Aorta (tissue), 5 donors: Measurements from ENCODE around the gene TCEAL9. TPM values are rescaled to one million over a fixed set of nuclear protein-coding genes. Genes with fewer than 3 reads are reported as not detected.

ENCODE experiments used
- ATAC-seq: fragments of 200-7000 bp; cut with Tn5 transposase; one replicate; pipeline ENCODE4 v1.9.1; 2022; ENCODE audit warnings: moderate library complexity; ENCODE audit not compliant: low FRiP score
- DNase-seq, 2 donors: peaks; one replicate each; pipeline ENCODE4 v3.0.0-alpha.2; 2020
- H3K27ac ChIP-seq, 2 donors: one replicate each; pipeline ENCODE4 v1.5.1; 2013; ENCODE audit warnings: low read length in 2 of 2, mild to moderate bottlenecking in 2 of 2, moderate library complexity in 2 of 2, control low read depth in 1 of 2, inconsistent platforms in 1 of 2, low read depth in 1 of 2
- H3K27me3 ChIP-seq, 2 donors: one replicate each; pipeline ENCODE4 v1.6.1; 2013; ENCODE audit warnings: control low read depth in 1 of 2, low read length in 1 of 2, mild to moderate bottlenecking in 1 of 2, moderate library complexity in 1 of 2; ENCODE audit not compliant: insufficient read depth in 2 of 2, control insufficient read depth in 1 of 2
- H3K36me3 ChIP-seq, 2 donors: one replicate each; pipeline ENCODE4 v1.6.1; 2013; ENCODE audit warnings: control low read depth in 1 of 2, low read length in 1 of 2, mild to moderate bottlenecking in 1 of 2; ENCODE audit not compliant: insufficient read depth in 2 of 2, control insufficient read depth in 1 of 2
- H3K4me1 ChIP-seq, 2 donors: one replicate each; pipeline ENCODE4 v1.6.1; 2013; ENCODE audit warnings: low read length in 2 of 2, control low read depth in 1 of 2, mild to moderate bottlenecking in 1 of 2, moderate library complexity in 1 of 2; ENCODE audit not compliant: insufficient read depth in 2 of 2, control insufficient read depth in 1 of 2
- H3K4me3 ChIP-seq, 2 donors: one replicate each; pipeline ENCODE4 v1.5.1; 2013; ENCODE audit warnings: low read length in 2 of 2, control low read depth in 1 of 2, mild to moderate bottlenecking in 1 of 2
- H3K9me3 ChIP-seq: one replicate; pipeline ENCODE4 v1.6.1; 2013; ENCODE audit warnings: mild to moderate bottlenecking, low read length; ENCODE audit not compliant: control insufficient read depth
- WGBS, 2 donors: extraction: QIAGEN DNeasy Blood & Tissue Kit; methylation state at CpG; one replicate each; pipeline ENCODE4 v1.1.7; 2013; 5-methylcytosine and 5-hydroxymethylcytosine counted together
- intact Hi-C, 2 donors: fragments of 100-400 bp; cut with DNase I; formaldehyde crosslinking; loops; one replicate each; pipeline versions ENCODE4 v1.14.2 to v1.15.0; 2022
- long read RNA-seq, 2 donors: library from polyadenylated mRNA; unstranded; transcript quantifications; one replicate each; pipeline ENCODE4 v2.0.0, GENCODE V29; 2020 to 2021
- polyA plus RNA-seq, 2 donors: library from polyadenylated mRNA; stranded (reverse); fragments of 200-250 nt; gene quantifications; one replicate each; pipeline ENCODE4 v1.2.3, GENCODE V29; 2013
- total RNA-seq, 2 donors: library from RNA; stranded (reverse); fragmentation: NEBNext Ultra II Directional; extraction: Animal tissue kit (Norgen Biotek cat#: 25700); gene quantifications; one replicate each; pipeline ENCODE4 v1.2.1, GENCODE V29; 2021
- donor health status: healthy with polysubstance abuse.
- donor health status: Bipolar disorder and iron deficiency.
- donor health status: DM: no; HTN: no; CAD: no.
- donor health status: DM: no; HTN: no; CAD: no.
- donor health status: DM: yes; HTN: yes; CAD: no.

The TCEAL9 gene, protein sequence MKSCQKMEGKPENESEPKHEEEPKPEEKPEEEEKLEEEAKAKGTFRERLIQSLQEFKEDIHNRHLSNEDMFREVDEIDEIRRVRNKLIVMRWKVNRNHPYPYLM
- total RNA-seq = 10 to 100 TPM; 53.2 to 55.3 TPM
- polyA plus RNA-seq = 100 to 1,000 TPM; 178 to 199 TPM
- long read RNA-seq, donor 1, transcript TCEAL9-203 (1 exons, 1,938 nt) = minor isoform, 5 of 36 reads
- long read RNA-seq, donor 1, transcript TCEAL9-201 (2 exons, 699 nt) = minor isoform, 11 of 36 reads
- long read RNA-seq, donor 1, transcript TCEAL9-202 (3 exons, 1,033 nt) = major isoform, 19 of 36 reads
- long read RNA-seq, donor 1, partial matches to known transcripts = 0 of 36 reads
- long read RNA-seq, donor 1, other reads (novel, unspliced or antisense) = 1 of 36 reads
- long read RNA-seq, donor 2, transcript TCEAL9-202 (3 exons, 1,033 nt) = major isoform, 28 of 35 reads
- long read RNA-seq, donor 2, partial matches to known transcripts = 0 of 35 reads
- long read RNA-seq, donor 2, other reads (novel, unspliced or antisense) = 2 of 35 reads

DNA sequence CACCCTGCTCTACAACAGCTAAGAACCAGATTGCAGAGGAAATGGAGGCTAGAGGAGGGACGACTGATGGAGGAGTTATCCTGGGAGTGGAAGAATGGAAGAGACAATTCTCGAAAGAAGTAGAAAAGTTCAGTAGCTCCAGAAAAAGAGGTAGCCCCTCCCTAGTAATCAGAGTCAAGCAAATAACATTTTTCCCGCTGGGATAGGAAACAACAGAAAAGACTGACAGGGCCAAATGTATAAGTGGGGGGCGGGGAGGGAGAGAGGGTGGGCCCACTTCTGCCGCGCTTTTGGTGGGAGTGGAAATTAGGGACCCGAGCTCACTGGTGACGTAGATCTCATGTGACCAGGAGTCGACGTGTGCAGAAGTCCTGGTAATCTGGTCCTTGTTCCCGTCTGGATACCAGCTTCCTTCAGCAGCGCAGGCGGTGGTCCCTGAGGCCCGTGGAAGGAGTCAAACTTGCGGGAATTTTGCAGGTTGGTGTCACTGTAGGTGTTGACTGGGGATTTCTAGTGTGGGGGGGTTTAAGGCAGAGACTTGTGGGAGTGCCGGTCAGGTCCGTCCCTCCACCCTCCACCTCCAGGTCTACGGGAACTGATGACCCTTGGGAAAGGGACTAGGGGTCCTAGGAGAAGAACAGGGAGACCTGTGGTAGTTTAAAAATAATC lies at the start of gene TCEAL9:
Gene TCEAL9 (plus strand): TSS at position 377 of the 669 bp plus-strand sequence. CDS start 1,179 bp downstream, outside the sequence.
- no peaks in the 10 kb centered on the region for H3K36me3 ChIP-seq
- H3K27me3 ChIP-seq = no peaks in the 10 kb centered on the region
- ATAC-seq (peak; percentile 95), DNase-seq (peak; percentile 77 to 82)
- H3K4me1 ChIP-seq = no peaks in the 10 kb centered on the region
- no peaks in the 10 kb centered on the region for H3K9me3 ChIP-seq
- H3K4me3 ChIP-seq = peak within 1 kb of the TSS; percentile 23 to 91
- H3K27ac ChIP-seq = peak within 1 kb of the TSS; percentile 36 to 92
- intact Hi-C loops = no loop called here
- WGBS, 2 donors = 0 to 25% methylated on average over 18 of the region's 18 CpGs

DNA sequence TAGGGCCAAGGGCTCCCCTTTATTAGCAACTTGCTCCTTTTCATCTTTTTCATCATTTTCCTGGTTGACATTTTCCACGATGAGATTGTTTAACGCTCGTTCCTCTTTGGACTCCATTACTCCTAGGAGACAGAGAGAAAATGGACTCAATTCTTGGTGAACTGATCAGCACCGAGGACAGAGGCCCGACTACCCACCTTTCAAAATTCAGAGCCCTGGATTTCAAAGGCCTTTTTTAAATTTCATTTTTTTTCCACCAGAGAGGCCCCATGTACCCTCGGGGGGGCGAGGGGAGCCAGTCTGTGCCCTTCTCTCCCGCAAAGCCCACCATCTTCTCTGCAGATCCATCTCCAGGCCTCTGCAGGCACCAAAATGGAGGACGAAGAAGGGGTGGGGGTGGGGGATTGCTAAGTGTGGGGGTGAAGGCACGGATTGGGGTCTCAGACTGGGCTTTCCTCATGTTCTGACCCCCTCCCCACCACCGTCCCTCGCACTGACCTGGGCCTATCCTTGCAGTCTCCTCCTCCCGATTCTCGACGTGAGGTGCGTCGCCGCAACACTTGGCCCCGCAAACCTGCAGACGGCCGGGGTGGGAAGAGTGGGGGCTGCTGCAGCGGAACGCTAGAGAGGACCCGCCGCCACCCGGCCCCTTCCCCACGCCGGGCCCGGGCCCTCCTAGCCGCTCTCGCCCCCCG lies 46.3 kb upstream of the TCEAL9 start:
- intact Hi-C loops = no loop called here
- WGBS, 2 donors = 22 to 50% methylated on average over 26 to 32 of the region's 32 CpGs

DNA sequence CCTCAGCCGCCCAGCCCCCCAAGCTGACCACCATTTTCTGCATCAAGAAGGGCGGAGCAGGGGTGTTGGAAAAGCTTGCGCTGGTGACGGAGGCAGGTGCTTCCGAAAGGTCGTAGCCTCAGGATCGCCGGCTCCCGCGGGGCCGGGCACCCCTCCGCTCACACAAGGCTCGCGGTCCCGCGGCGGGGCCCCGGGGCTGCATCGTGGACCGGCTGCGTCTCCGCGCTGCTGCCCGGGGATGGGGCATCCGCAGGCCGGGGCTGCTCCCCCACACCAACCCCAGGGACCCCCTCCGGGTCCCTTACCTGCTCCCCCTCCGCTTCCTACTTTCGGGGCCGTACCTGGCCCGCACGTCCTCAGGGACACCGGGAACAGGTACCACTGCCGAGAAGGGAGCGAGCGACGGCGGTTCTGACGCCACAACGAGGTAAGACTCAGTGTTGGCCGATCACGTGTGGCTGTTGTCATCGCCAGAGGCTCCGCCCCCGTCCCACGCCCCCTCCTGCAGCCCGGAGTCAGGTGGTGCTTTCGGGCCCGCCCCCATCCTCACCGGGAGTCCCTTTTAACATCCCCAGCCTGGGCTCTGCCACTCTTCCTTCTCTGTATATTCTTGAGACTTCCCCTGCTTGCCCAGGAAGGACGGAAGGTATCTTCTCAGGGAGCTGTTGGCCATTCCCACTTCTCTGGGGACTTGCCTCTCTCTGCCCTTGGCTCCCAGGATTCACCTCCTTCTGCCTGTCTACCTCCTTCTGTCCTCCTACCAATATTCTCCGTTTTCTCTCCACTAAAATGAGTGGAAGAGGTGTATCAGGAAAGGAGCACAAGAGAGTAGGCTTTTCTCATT lies 45.5 kb upstream of the TCEAL9 start, which contains the start of gene BEX2:
Gene BEX2 (minus strand): TSS at position 436 of the 844 bp plus-strand sequence. CDS start 1,014 bp downstream, outside the sequence.
- no peaks in the 10 kb centered on the region for H3K27me3 ChIP-seq
- ATAC-seq = peak; percentile 48
- H3K9me3 ChIP-seq = no peaks in the 10 kb centered on the region
- DNase-seq = peak; percentile 67 to 81
- intact Hi-C loops = no loop called here
- 2 to 31% methylated on average over 47 to 52 of the region's 52 CpGs for WGBS, 2 donors
- H3K27ac ChIP-seq = no peak within 1 kb of the TSS
- H3K36me3 ChIP-seq = no peaks in the 10 kb centered on the region
- no peaks in the 10 kb centered on the region for H3K4me1 ChIP-seq
- peak within 1 kb of the TSS in 1 of 2 donors; percentile 15 for H3K4me3 ChIP-seq

More for the DNA sequence above, 46.3 kb upstream of the TCEAL9 start:
- Histone ChIP-seq H3K36me3 (no peaks in the 10 kb centered on the region), H3K4me1 (no peaks in the 10 kb centered on the region), H3K27me3 (no peaks in the 10 kb centered on the region), H3K9me3 (no peaks in the 10 kb centered on the region), H3K27ac (no peak overlapping the region), H3K4me3 (peak overlapping the region in 1 of 2 donors; percentile 15)
- no peak for ATAC-seq
- no peak for DNase-seq

GRCh38 chrX:103311399-103311780 lies 44.9 kb upstream of the TCEAL9 start:
- DNase-seq = no peak
- Histone ChIP-seq H3K36me3 (no peaks in the 10 kb centered on the region), H3K27ac (no peak overlapping the region), H3K4me1 (no peaks in the 10 kb centered on the region), H3K9me3 (no peaks in the 10 kb centered on the region), H3K4me3 (no peak overlapping the region), H3K27me3 (no peaks in the 10 kb centered on the region)
- no peak for ATAC-seq
- intact Hi-C loops = no loop called here
- WGBS, 2 donors = 67 to 70% methylated on average over 3 of the region's 3 CpGs

- WGBS, 2 donors = 8 to 21% methylated on average over 9 to 11 of the region's 11 CpGs
Measured at GRCh38 chrX:103329991-103330390, 26.3 kb upstream of the TCEAL9 start, which contains the start of gene TCEAL7. Gene TCEAL7, plus strand, starts transcription at chrX:103330239. Its CDS starts 1,165 bp downstream, at chrX:103331404.

GRCh38 chrX:103330681-103331288 lies 25.5 kb upstream of the TCEAL9 start:
- DNase-seq (no peak), ATAC-seq (peak; percentile 75)
- H3K9me3 ChIP-seq = no peaks in the 10 kb centered on the region
- H3K4me1 ChIP-seq = no peaks in the 10 kb centered on the region
- H3K36me3 ChIP-seq = no peaks in the 10 kb centered on the region
- intact Hi-C loops = loop anchor here in 1 of 2 donors (10.0 kb wide), 1 partner anchor 116 kb away; the partner anchor contains the start of gene BEX4
- no peak overlapping the region for H3K27ac ChIP-seq
- H3K27me3 ChIP-seq = no peaks in the 10 kb centered on the region
- WGBS, 2 donors = 21 to 29% methylated on average over 21 of the region's 21 CpGs
- peak overlapping the region in 1 of 2 donors; percentile 10 for H3K4me3 ChIP-seq

More at GRCh38 chrX:103329991-103330390, 26.3 kb upstream of the TCEAL9 start, which contains the start of gene TCEAL7:
- Histone ChIP-seq H3K27me3 (no peaks in the 10 kb centered on the region), H3K36me3 (no peaks in the 10 kb centered on the region), H3K27ac (no peak within 1 kb of the TSS), H3K4me3 (peak within 1 kb of the TSS; percentile 10 to 18), H3K4me1 (no peaks in the 10 kb centered on the region), H3K9me3 (no peaks in the 10 kb centered on the region)
- DNase-seq = peak in 1 of 2 donors; percentile 46
- ATAC-seq = peak; percentile 75
- intact Hi-C loops = loop anchor here in 1 of 2 donors (10.0 kb wide), 1 partner anchor 115 kb away; the partner anchor contains the start of gene BEX4

GRCh38 chrX:103338663-103339062 lies 17.6 kb upstream of the TCEAL9 start:
- no peak overlapping the region for H3K4me3 ChIP-seq
- intact Hi-C loops = loop anchor here in 1 of 2 donors (10.0 kb wide), 1 partner anchor 124 kb away; the partner anchor contains the start of gene BEX4
- ATAC-seq (no peak), DNase-seq (no peak)
- H3K27ac ChIP-seq = no peak overlapping the region
- H3K27me3 ChIP-seq = no peaks in the 10 kb centered on the region
- no peaks in the 10 kb centered on the region for H3K9me3 ChIP-seq
- H3K4me1 ChIP-seq = no peaks in the 10 kb centered on the region
- no peaks in the 10 kb centered on the region for H3K36me3 ChIP-seq
- WGBS, 2 donors = 48 to 67% methylated on average over 3 of the region's 3 CpGs
